ENCODE results near the gene APBB2. TPM values are rescaled to one million over a fixed set of nuclear protein-coding genes. Genes with fewer than 3 reads are reported as not detected.
"Not testable (repeated sequence)": the region's sequence is repeated elsewhere in the genome, so short reads cannot be mapped to it uniquely, and the experiment has no call there.

APBB2 gene
- total RNA-seq, 1 experiment from 2014 or later, result 32.9 TPM

DNA sequence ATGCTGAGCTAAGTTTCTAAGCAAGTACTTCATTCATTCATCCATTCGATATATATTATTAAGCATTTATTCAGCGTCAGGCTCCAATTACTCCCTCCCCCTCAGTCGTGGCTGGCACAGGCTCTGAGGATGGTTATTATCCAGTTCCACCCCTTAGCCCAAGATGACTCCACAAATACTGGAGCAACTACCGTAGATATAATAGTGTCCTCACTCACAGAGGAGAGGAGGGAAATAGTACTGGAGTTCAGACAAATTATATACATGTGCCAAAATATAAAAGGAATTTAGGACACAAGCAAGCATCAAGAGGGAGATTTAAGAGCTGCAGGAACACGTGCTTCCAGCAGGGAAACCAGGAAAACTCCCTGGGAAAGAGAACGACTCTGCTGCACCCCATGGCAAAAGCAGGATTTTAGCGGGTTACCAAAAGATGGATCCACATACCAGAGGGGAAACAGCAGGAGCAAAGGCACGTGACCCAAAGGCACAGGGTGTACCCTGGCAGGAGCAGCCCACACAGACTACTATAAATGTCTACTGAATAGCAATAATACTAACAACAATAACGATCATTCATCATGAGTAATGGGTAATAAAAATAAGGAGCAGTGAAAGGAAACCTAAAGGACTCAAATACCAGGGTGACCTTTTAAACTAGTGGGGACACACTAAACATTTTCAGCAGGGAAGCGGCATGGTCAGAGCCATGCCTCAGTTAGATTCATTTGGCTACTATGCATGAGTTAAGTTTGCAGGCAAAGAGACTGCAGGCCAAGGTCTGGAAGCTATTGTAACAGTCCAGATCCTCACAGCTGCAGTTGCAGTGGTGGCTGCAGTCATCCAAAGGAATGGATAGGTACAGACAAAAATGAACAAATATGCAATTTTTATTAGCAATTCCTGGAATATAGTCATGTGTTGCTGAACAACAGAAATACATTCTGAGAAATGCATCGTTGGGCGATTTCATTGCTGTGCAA, 153.7 kb downstream of the APBB2 start:
- DNase-seq (ENCODE audit: low read depth), result no peak

DNA sequence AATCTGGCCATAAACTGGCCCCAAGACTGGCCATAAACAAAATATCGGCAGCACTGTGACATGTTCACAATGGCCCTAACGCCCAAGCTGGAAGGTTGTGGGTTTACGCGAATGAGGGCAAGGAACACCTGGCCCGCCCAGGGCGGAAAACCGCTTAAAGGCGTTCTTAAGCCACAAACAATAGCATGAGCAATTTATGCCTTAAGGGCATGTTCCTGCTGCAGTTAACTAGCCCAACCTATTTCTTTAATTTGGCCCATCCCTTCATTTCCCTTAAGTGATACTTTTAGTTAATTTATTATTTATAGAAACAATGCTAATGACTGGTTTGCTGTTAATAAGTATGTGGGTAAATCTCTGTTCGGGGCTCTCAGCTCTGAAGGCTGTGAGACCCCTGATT, 154.9 kb downstream of the APBB2 start:
- not testable (repeated sequence) for DNase-seq (ENCODE audit: low read depth)

DNA sequence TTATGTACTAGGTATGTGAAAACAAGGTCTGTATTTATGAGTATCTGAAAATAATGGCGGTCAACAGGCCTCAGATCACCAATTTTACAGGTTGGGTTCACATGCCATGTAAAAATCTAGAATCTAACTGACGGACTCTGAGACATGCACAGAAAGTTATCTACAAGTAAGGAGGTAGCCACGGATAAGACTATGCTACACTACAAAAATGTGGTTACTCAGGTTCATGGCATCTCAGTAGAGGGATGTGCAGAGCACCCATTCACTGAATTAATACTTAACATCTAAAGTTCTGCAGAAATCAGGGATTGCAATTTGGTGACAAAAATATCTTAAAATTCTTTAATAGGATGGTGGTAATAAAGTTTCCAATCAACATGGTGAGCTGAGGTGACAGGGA, 155.9 kb downstream of the APBB2 start:
- DNase-seq (ENCODE audit: low read depth), result no peak

DNA sequence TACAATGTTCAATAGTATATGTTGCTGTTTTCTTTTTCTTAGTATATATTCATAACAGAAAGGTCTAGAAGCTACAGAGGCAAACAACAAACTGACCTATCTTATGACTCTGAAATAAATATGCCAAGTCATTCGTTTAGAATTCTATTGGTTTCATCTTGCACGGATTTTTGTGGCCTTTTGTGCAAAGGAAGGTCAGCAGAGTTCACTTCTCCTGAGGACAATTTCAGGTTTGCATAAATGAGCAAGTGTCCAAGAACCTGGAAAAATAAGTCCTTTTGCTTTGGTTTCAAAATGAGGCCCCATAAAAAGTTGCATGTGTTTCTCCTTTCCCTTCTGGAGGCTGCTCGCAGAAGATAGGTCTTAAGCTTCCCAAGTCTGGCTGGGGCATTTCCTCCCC, 156.9 kb downstream of the APBB2 start:
- no peak for DNase-seq (ENCODE audit: low read depth)

DNA sequence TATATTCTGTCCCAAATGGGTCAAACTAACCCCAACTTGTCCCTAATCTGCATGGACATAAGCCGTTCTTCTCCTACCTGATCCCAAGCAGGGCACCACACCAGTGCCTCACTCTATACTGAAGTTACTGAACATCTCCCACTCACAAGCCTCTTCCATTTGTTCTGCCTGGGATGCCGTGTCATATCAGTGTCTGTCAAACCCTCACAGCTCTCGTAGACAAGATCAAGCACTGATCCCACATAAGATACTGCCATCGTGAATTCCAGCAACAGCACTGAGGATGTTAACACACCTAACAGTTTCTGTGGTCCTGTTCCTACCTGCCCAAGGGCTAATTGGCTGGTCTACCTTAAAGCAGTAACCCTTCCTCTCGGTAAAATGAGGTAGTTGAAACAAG, 162.1 kb downstream of the APBB2 start:
- no peak for DNase-seq (ENCODE audit: low read depth)

- no peak for DNase-seq (ENCODE audit: low read depth)
Measured at GRCh38 chr4:41050880-41051775, 163.2 kb downstream of the APBB2 start.

DNA sequence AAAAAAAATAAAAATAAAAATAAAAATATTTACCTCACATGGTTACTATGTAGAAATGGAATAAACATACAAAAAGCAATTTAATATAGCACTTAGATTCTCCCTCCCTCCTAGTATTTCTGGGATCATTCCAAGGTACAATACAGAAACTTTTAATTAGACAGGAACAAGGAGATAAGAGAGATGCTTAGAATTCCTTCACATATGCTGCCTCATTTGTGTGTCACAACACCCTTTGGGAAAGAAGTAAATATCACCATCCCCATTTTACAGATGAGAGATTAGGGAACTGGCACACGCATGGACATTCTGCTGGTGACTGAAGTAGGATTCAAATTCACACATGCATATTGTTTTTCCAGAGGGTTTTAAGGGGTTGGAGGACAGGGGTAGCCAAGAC, 164.2 kb downstream of the APBB2 start:
- DNase-seq (ENCODE audit: low read depth), result no peak

DNA sequence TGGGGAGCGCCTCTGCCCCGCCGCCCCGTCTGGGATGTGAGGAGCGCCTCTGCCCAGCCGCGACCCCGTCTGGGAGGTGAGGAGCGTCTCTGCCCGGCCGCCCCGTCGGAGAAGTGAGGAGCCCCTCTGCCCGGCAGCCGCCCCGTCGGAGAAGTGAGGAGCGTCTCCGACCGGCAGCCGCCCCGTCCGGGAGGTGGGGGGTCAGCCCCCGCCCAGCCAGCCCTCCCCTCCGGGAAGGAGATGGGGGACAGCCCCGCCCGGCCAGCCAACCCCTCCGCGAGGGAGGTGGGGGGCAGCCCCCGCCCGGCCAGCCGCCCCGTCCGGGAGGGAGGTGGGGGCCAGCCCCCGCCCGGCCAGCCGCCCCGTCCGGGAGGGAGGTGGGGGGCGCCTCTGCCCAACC, 165.2 kb downstream of the APBB2 start:
- DNase-seq (ENCODE audit: low read depth), result not testable (repeated sequence)

GRCh38 chr4:41044791-41045190, 169.6 kb downstream of the APBB2 start:
- DNase-seq (ENCODE audit: low read depth), result no peak

GRCh38 chr4:41044165-41044564, 170.2 kb downstream of the APBB2 start:
- DNase-seq (ENCODE audit: low read depth), result no peak

- DNase-seq (ENCODE audit: low read depth), result no peak
Measured at GRCh38 chr4:41043465-41043864, 170.9 kb downstream of the APBB2 start.

DNA sequence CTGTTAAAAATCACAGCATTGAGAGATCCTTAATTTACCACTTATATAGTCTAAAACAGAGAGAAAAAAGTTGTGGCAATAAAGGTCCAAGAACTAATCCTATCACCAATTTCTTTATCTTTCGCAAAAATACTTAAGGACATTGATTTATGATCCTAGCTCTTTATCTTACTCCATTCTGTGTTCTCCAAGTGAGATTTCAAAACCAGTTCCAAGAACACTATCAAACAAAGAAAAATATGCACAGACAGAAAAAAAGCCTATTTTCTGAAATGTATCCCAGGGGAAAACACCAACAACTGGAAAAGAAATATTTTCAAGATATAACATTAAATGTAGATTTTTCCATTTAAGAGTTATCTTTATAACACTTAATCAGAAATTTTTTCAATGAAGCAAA, 172.8 kb downstream of the APBB2 start:
- DNase-seq (ENCODE audit: low read depth), result no peak

DNA sequence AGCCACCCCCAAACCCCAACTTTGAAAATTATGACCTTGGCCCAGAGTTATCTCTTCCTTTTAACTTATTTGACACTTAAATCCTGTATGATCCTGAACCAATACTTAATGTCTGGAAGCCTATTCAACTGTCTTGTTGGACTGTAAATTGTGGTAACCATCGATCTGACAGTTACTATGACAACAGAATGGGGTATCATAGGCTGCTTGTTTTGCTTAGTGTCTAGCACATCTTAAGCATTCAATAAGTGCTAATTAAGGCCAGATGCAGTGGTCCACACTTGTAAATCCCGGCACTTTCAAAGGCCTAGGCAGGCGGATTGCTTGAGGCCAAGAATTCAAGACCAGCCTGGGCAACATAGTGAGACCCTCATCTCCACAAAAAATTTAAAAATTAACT, 175.0 kb downstream of the APBB2 start:
- DNase-seq (ENCODE audit: low read depth), result no peak

DNA sequence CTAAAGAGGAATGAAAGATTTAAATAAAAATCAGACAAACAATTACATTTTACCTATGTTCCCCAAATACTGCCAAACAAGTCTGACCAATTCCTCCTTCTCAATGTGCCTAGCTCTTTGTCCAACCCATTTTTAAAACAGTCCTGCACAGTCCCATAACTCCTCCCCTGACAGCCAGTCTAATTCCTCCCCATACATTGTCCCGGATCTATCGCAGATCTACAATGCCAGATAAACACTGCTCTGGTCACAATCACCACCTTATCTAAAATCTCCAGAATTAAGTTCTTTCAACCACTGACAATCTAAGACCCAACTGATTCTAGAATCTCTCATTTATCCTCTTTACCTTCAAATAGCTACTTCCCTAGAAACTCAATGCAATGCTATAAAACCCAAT, 176.0 kb downstream of the APBB2 start:
- DNase-seq (ENCODE audit: low read depth), result no peak

DNA sequence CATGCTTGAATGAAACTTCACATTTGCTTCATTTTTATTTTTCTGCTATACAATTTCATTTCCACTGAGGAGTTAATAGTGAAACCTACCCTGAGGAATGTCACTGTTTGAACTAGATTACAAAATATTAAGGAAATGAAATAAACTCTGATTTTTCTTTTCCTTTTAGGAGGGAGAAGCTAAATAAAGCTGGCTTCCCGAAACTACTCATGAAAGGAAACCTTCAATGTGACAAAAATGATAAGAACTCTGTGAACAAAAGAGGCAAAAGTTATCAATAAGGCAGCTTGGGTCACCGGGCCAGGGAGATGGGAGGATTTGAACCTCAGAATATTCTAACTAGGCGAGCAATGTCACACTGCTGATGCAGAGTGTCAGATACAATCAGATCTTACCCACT, 185.2 kb downstream of the APBB2 start:
- DNase-seq (ENCODE audit: low read depth), result no peak

GRCh38 chr4:41028392-41029076, 185.8 kb downstream of the APBB2 start:
- DNase-seq (ENCODE audit: low read depth), result no peak

- no peak for DNase-seq (ENCODE audit: low read depth)
Measured at GRCh38 chr4:41026971-41027370, 187.4 kb downstream of the APBB2 start.

GRCh38 chr4:41025824-41026223, 188.5 kb downstream of the APBB2 start:
- no peak for DNase-seq (ENCODE audit: low read depth)

DNA sequence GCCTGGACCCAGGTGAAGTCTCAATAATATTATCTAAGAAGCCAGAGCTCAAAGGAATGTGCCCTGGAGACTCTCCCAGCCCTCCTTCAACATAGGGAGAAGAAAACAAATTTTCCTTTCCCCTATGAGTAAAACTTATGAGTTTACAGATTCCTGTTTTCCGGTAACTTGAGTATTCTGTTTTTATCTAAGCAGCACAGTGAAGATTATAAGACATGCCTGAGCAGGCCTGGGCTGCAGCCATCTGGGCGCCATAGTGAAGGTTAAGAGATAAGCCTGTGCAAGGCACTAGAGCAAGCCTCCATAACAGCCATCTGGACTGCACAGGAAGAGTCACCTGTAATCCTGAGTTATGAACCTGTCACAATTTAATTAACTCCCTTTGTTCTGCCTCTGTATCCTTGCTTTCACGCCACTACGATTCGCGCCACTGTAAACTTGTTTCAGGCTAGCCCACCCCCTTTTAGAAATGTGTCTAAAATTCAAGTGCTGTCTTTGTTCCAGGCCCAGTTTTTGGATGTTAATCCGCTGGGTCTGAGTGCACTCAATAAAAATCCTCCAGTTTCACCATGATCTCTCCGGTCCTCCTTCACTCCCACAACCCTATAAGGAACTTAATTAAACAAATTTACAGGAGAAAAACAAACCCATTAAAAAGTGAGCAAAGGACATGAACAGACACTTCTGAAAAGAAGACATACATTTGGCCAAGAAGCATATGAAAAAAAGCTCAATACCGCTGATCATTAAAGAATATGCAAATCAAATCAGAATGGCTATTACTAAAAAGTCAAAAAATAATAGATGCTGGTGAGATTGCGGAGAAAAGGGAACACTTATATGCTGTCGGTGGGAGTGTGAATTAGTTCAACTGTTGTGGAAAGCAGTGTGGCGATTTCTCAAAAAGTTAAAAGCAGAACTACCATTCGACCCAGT, 189.5 kb downstream of the APBB2 start:
- DNase-seq (ENCODE audit: low read depth), result no peak

DNA sequence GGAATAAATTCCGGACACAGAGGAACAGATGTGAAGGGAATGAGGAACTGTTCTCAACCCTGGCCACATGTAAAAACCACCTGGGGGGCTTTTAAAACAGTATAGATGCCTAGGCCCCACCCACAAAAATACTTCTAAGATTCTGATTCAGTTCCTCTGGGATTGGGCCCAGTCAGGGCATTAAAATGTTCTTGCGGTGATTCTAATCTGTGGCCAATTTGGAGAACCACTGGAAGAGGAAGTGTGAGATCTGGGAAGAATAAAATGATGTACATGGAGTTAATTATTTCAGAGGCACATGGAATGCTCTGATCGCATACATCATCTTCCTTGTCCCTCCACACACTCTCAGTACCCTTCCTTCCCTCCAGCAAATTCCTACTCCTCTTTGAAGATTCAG, 192.2 kb downstream of the APBB2 start:
- no peak for DNase-seq (ENCODE audit: low read depth)
